GM21528 (cell line): ENCODE measurements around the gene ROBO1.
"Not testable (repeated sequence)": the region's sequence is repeated elsewhere in the genome, so short reads cannot be mapped to it uniquely, and the experiment has no call there.

Source experiments
- ATAC-seq: cut with Tn5 transposase; IDR thresholded peaks from one replicate; pipeline ENCODE4 v1.9.1; 2021; ENCODE audit warnings: mild to moderate bottlenecking, moderate library complexity; ENCODE audit not compliant: unreplicated experiment, low FRiP score

Gene ROBO1

DNA sequence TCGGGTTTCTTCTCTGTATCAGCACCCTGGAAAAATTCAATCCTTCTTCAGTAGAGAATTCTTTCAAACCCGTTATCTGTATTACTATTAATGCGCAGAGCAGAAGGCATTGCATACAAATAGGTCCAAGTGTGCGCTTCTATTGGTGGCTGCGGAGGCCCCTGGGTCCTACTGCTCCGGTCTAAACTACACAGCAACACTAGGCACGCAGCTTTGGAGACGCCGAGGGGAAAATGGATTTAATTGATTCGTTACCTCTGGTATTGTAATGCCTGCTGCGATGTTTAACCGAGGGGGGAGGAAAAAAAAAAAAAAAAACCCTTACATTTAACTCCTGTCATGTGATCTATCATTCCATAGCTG lies at the start of gene ROBO1:
TSS of gene ROBO1 (minus strand) at position 94 of the 363 bp plus-strand sequence.
- ATAC-seq = no peak

DNA sequence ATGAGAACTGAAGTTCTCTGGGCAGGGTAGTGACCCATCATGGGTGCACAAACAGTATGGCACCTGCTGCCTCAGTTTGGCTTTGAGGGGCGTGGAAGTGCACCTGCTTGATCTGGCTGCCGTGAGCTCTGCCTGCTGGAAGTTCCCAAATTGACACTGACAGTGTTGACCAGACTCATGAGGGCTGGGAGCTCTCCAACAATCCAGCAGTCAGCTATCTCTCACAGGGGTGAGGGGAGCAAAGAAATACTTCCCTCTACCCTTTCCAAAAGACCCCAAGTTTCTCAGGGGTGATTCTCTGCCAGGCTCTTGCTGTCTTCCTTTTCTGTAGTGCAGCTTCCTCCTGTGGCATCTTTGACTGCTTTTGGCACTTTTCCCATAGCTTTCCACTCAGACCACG lies 49.4 kb upstream of the ROBO1 start:
- ATAC-seq = no peak

DNA sequence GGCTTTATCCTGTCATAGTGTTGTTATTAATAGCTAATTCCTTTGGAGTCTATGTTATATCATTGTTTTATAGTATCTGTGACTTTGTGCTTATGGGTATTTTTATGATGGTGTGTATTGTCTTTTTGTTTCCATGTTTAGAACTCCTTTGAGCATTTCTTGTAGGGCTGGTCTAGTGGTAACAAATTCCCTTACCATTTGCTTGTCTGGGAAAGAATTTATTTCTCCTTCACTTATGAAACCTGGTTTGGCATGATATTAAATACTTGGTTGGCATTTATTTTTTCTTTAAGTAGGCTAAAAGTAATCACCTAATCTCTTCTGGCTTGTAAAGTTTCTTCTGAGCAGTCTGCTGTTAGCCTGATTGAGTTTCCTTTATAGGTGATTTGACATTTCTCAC lies 47.7 kb upstream of the ROBO1 start:
- ATAC-seq = no peak

DNA sequence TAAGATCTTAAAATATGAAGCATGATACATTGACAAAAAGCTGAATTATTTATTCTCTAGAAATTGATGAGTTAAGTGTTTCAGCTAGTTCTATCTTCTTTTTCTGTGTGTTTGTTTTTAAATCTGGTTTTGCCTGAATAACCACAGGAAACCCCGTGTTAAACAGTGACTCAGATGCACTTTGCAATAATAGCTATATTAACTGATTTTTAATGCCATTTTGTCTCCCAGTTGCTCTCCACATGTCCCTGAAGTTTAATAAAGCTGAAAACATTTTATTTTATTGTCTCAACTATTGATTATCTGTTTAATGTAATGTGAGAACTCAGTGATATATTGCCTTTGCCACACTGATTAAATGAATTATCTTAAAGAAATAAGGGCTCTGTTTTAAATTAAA lies 42.8 kb upstream of the ROBO1 start:
- ATAC-seq = no peak

DNA sequence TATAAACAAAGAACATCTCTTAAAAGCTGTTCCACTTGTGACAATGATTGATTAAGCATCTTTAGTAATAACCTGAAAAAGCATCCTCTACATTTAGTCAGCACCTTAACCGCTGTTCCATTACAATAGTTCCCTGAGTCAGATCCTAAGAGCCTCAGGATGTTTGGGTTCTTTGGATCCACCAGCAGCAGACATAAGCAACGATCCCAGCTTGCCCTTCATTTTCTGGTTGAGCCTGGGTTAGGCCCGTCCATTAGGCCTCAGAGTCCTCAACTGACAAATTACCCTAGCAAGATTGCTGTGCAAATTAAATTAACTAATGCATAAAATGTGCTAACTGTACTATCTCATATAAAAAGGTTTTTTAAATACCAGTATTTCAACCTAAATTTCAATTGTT lies 42.3 kb upstream of the ROBO1 start:
- ATAC-seq = no peak

DNA sequence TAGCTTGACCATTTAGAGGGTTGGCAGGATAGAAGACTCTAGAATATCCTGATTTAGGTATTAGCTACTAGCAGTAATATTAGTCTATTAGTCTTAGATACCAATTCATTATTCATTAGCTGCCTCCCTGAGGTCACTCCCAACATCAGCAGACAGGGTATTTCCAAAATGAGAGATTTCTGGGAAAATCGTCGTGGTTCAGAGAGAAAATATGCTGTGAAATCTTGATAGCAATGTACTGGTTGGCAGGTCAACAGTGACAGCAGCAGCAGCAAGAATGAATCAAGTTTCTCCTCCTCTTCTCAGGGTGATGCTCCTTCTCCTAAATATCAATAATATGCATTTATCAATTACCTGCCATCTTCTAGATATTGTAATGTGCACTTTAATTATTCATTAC lies 41.3 kb upstream of the ROBO1 start:
- no peak for ATAC-seq

DNA sequence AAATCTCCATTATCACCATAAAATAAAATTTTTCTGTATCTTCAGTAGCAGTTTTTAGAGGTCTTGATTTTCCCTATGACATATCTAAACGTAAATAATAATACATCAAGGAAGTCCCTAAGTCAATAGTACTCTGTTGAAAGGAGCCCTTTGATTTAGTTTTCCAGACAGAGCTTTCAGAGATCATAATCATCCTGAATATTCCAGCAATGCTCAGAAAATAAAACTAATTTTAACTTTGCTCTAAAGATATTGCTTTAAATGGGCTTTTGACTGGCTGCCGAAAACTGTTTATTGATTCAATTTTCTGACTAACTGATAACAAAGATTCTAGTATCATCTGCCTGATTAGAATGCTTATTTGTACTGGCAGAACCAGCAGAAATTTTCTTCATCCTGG lies 40.7 kb upstream of the ROBO1 start:
- no peak for ATAC-seq

DNA sequence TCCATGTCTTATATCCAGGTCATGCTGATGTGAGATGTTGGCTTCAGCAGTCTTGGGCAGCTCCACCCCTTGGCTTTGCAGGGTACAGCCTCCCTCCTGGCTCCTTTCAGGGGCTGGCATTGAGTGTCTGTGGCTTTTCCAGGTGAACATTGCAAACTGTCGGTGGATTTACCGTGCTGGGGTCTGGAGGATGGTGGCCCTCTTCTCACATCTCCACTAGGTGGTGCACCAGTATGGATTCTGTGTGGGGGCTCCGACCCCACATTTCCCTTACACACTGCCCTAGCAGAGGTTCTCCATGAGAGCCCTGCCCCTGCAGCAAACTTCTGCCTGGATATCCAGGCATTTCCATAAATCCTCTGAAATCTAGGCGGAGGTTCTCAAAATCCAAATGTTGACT lies 22.4 kb upstream of the ROBO1 start:
- not testable (repeated sequence) for ATAC-seq

DNA sequence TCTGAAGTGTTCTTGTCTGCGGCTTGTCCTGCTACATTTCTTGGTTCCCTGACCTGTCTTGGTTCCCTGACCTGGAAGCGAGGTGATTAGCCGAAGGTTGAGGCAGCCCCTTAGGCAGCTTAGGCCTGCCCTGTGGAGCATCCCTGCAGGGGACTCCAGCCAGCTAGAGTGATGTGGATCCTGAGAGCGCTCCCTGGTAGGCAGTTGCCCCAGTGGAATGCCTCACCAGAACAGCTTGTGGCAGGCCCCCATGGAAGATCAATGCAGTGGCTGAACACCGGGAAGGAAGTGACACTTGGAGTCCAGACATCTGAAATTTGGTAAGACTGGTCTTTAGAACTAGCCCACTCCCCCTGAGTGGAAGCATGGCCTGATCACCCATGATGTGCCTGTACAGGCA lies 5.5 kb upstream of the ROBO1 start:
- no peak for ATAC-seq

DNA sequence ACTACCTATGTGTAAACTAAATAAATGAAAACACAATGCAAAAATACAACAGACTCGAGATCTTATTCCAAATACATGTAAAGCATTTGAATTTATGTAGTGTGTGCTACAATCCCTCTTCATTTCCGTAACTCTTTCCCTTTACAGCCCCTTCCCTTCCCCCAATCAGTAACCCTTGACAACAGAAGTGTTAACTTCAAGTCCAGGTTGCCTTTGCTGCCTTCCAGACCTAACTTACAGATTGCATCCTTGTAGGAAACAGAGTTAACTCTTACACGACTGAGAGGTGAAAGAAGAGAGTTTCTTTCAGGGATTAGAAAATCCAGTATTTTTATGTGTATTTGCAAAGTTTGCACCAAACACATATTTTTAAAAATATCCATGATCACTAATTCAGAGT lies 1.4 kb upstream of the ROBO1 start:
- ATAC-seq = no peak

DNA sequence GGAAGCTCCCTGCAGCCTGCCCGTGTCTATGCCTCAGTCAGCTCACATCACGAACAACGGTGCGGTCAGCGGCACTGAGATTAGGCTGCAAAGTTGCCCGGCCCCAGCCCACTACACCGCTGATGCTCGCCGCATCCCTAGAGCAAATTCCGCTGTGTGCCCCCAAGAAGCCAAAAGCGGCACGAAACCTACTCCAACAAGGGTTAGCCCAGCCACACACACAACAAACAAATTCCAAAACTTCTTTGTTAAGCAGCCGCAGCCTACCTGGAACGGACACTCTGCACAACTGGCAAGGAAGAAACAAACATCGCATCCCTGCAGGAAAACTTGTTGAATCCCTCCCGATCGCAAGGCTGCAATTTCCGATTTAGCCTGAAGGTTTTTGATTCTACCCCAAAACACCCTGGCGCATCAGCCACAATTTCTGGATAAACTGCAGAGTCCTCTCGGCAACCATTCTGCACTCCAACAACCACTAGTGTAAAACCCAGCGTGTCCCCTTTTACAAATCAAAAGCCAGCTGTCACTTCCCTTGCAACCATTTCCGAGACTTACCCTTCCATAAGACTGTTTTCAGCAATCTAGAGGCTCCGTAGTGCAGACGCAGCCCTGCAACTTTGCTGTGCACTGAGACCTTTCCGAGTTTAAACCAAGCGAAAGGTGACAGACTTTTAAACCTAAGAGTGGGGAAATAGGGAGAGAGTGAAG lies 449 bp downstream of the ROBO1 start:
- no peak for ATAC-seq

DNA sequence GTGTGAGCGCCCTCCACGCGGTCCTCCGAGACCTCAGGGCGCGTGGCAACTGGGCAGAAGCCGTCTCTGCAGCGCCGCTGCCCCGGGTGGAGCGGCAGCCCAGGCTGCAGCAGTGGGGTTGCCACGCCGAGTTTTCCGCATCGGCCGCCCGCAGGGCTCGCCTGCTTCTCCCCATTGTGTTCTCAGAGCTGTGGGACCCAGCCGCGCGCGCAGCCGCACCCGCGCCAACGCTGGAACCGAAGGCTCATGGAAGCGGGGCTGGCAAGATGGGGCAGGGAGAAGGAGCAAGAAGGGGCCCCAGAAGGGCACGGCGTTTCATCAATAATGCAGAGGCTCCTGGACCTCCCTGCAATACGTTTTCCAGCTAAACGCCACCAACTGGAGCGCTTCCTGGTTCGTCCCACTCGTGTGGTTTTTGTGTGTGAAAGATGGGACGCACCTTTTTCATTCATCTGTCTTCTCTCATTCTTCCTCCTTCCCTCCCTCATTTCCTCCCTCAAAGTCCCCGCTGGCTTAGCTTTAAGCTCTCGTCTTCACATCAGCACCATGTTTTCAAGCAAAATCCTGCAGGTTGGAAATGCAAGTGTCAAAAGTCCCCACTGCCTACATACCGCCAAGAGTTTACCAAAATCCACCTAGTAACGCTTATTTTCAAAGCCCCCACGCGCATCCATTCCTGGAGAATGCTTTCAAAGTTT lies 1.2 kb downstream of the ROBO1 start:
- ATAC-seq = no peak

DNA sequence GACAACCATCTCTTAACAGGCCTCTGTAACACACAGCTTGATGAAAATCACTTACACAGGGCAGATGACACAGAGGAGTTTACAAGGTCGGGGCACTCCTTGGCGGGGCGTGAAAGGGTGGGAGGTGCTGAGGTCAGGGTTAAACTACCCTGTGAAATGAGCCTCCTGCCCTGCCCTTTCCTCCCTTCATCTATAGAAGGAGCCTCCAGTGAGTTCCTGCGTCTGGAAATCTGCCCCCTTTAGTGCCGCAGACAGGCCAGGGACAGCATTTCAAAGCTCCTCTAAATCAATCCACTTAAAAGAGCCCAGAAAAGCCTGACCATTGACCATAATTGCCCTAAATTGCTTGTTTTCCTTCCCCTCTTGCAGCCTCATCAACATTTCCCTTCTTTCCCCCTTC lies 1.9 kb downstream of the ROBO1 start:
- no peak for ATAC-seq

DNA sequence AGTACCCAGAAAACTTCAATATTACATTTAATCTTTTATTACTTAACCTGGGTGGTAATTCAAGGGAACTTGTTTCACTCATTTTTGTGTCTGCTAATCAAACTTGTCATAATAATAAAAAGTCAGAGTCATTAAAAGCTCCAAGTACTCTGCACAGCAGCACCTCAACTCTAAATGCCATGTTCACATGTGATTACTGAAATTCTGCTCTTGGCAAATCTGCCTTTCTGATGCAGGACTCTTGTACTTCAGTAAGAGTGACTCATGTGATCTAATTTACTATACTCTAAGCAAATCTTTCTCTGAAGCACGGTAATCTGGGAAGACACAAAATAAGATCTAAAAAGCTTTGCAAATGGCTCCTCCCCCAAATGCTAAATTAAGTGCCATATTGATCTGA lies 6.4 kb downstream of the ROBO1 start:
- no peak for ATAC-seq

DNA sequence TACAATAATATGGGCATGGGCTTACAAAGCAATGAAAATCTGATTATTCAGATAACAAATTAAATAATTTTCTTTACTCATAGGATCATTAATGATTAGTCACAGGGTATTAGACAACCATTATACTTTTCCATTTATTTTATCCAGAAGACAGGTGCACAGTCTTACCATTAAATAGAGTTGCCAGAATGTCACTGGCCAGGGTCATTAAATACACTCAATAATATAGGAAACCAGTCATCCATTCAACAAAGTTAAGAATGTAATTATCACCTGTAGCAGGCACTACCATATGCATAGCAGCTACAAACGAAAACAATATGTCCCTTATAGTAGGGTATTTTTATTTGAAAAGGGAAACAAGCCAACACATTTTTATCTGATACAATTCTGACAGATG lies 16.1 kb downstream of the ROBO1 start:
- no peak for ATAC-seq

DNA sequence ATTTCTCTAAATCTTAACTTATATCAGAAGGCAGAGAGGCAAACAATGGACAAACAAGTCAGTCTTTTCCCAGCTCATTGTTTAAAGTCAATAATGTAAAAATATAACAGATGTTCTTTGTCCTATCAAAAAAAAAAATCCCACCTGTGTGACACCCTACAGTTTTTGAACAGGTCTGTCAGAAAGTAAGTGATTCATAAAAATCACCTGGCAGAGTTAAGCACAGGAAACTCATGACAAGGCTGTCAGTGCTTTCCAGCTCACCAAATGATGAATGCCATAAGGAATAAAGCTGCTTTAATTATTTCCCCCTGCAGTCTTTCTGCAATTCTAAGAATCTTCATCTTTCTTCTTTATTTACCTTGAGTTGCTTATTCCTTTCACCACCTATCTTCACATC lies 30.3 kb downstream of the ROBO1 start:
- ATAC-seq = no peak

DNA sequence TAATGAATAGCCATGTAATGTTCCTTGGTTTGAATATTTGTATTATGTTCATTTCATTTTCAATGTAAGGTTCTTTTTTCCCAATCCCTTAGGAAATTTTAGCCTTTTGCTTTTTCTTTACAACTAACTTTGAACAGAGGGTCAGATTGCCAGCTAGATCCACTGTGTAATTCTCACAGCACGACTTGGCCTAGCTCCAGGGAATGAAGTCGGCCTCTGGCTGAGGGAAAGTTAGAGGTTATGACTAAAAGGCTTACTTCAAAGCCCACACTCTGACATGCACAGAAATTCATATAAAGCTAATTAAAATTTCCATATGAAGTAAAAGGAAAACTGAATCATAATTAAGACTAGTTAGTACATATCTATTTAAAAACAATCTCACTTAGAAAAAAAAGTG lies 38.7 kb downstream of the ROBO1 start:
- ATAC-seq = no peak

DNA sequence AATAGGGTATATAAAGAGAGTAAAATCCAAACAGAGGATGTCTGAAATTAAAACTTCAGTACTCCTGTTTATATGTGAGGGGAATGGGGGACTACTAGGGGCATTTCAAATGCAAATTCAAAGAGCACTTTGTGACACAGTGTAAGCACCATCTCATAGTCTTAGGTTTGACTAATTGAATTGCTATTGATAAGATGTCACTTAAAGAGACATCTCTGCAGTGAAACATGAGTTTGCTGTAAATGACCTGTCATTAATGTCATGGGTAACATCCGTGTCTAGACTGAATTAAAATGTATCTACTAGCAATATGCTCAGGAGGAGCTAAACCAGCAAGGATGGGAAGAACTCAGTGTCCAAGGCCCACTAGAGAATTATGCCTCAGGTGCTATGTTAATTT lies 41.0 kb downstream of the ROBO1 start:
- ATAC-seq = no peak

DNA sequence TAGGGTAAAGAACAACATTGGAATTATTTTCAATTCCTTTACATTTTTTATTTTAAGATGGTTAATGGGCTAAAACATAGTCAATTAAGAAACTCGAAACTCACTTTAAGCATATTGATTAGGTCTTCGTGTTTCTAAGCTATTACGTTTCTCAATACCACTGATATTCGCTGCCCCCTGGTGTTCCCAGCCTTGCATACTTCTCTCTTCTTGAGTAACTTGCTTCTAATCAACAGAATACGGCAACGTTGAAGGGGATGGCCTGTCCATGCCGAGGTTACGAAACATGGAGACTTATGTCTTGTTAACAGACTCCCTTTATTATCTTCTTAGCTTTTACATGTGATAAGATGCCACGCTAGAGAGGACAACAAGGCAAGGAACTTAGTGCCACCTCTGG lies 43.6 kb downstream of the ROBO1 start:
- ATAC-seq = no peak

DNA sequence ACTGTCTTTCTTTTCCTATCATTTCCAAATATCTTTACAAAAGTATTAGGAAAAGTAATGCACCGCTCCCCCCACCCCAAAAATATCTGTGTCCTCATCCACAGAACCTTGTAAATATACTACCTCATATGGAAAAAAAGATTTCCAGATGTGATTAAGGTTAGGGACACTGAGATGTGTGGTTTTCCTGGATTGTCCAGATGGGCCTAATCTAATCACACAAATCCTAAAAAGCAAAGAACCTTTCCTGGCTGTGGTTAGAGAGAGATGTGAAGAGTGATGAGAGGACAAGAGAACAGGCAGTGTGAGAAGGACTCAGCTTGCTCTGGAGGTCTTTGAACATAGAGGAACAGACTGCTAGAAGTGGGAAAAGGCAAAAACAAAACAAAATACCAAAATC lies 77.7 kb downstream of the ROBO1 start:
- no peak for ATAC-seq

DNA sequence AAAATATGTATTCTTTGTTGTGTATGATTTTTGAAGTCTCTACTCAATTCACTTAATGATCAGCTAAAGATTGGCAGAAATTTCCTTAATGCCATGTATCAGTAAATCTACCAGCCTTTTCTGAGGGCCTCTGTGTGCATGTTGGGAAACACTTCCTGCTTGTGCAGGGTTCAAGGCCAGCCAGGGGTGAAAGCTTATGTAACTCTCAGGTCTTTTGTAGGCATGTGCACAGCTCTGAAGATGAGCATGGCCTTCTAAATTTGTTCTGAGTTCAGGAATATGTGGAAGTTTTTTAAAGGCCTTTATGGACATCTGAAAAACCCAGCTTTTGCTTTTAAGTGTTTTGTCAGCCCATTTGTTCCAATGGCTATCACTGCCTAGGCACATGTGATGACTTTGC lies 82.7 kb downstream of the ROBO1 start:
- ATAC-seq = no peak

DNA sequence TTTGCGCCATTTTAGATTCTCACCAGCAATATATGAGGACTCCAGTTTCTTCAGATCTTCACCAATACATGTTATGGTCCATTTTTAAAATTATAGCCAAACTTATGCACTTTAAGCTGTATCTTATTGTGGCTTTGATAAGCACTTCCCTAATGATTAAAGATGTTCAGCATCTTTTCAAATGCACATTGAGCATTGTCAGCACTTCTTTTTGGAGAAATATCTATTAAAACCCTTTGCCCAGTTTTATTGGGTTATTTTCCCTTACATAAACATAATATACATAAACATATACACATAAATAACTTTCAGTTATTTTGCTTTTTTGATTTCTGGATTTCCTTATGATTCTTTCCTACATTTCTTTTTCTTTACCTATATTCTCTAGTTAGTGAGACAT lies 83.8 kb downstream of the ROBO1 start:
- ATAC-seq = no peak

DNA sequence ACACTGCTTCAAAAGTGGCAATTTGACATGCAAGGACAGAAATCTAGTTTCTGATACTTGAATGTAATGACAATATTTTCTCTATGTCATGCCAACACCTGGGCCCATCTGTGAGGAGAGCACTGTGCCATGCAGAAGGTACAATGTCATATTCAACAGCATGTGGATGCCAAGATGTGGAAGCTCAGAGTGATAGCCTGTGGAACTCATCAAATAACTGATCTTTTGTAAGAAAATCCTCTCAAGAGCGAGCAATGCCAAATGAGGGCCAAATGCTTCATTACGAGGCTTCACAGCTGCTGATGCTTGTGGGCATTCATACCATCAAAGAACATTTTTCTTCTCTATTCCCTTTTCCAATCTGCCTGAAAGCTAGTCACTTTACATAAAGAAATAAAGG lies 95.1 kb downstream of the ROBO1 start:
- no peak for ATAC-seq
